ENCODE results near the gene APOBEC4. TPM values are rescaled to one million over a fixed set of nuclear protein-coding genes. Genes with fewer than 3 reads are reported as not detected.

Gene APOBEC4
- total and polyA plus RNA-seq, 2 of the 13 experiments (the other 11 are each of a cell fraction or from before 2014, with no cell fraction given), result not detected

GRCh38 chr1:183632114-183632513 is 21.0 kb downstream of the APOBEC4 start (continued):
- TF ChIP-seq ZNF512B (CRISPR knock-in tag; IDR thresholded peaks at IDR 0.05; ENCODE audit: borderline replicate concordance) (no peak), TEAD3 (CRISPR knock-in tag; optimal IDR thresholded peaks at IDR 0.05; ENCODE audit: borderline replicate concordance) (peak; percentile 66), THYN1 (CRISPR knock-in tag; IDR thresholded peaks at IDR 0.05; ENCODE audit: borderline replicate concordance, low read depth) (no peak), RFXAP (CRISPR knock-in tag; IDR thresholded peaks at IDR 0.05; ENCODE audit: borderline replicate concordance) (no peak), NFE2L1 (CRISPR knock-in tag; IDR thresholded peaks at IDR 0.05; ENCODE audit: borderline replicate concordance) (no peak), RBM22 (optimal IDR thresholded peaks at IDR 0.05; ENCODE audit: low read length) (no peak), NBN (conservative IDR thresholded peaks at IDR 0.05) (no peak), MATR3 (CRISPR knock-in tag; IDR thresholded peaks at IDR 0.05) (no peak), CEBPB (IDR thresholded peaks at IDR 0.05; ENCODE audit: borderline replicate concordance, low read depth, low read length) (peak; percentile 90), ZNF362 (CRISPR knock-in tag; IDR thresholded peaks at IDR 0.05; ENCODE audit: borderline replicate concordance) (peak; percentile 46; the same call in 1 of the 2 replicates), CHD4 (IDR thresholded peaks at IDR 0.05; ENCODE audit: borderline replicate concordance, low read length) (no peak), ELF4 (CRISPR knock-in tag; IDR thresholded peaks at IDR 0.05; ENCODE audit: borderline replicate concordance) (no peak), POLR2AphosphoS5 (IDR thresholded peaks at IDR 0.05; ENCODE audit: low read depth, low read length) (no peak), MED8 (CRISPR knock-in tag; IDR thresholded peaks at IDR 0.05; ENCODE audit: insufficient replicate concordance) (no peak), SIX4 (CRISPR knock-in tag; IDR thresholded peaks at IDR 0.05) (no peak), ELF3 (CRISPR knock-in tag; IDR thresholded peaks at IDR 0.05) (no peak), FOXM1 (CRISPR knock-in tag; IDR thresholded peaks at IDR 0.05) (no peak), KDM4B (CRISPR knock-in tag; IDR thresholded peaks at IDR 0.05) (no peak), MAFG (CRISPR knock-in tag; IDR thresholded peaks at IDR 0.05) (no peak), MBNL3 (CRISPR knock-in tag; conservative IDR thresholded peaks at IDR 0.05) (no peak), ZNF510 (CRISPR knock-in tag; IDR thresholded peaks at IDR 0.05; ENCODE audit: low read depth) (no peak), GABPB1 (CRISPR knock-in tag; IDR thresholded peaks at IDR 0.05) (no peak), SYNCRIP (IDR thresholded peaks at IDR 0.05; ENCODE audit: insufficient read depth, low read depth, low read length) (no peak), PLRG1 (conservative IDR thresholded peaks at IDR 0.05) (no peak), SOX13 (IDR thresholded peaks at IDR 0.05) (no peak), SOX13 (CRISPR knock-in tag; conservative IDR thresholded peaks at IDR 0.05 in 1 of 2, IDR thresholded peaks at IDR 0.05 in 1 of 2) (peak in 1 of 2 experiments; percentile 50; a peak in 1 of 4 replicates), NR1H2 (CRISPR knock-in tag; IDR thresholded peaks at IDR 0.05; ENCODE audit: borderline replicate concordance, low read depth) (no peak), ZNF740 (CRISPR knock-in tag; IDR thresholded peaks at IDR 0.05) (no peak)
